ENCODE results near the gene CD99L2.

CD99L2 gene

GRCh38 chrX:150846130-150846529, 52.3 kb downstream of the CD99L2 start:
- ChIA-PET POLR2A (no interaction called here), CTCF (no interaction called here)
- TF ChIP-seq BHLHE40 (IDR thresholded peaks at IDR 0.05; ENCODE audit: borderline replicate concordance) (no peak), ELF4 (IDR thresholded peaks at IDR 0.05) (no peak), SUZ12 (IDR thresholded peaks at IDR 0.05) (no peak), FOXA1 (IDR thresholded peaks at IDR 0.05) (no peak), CTBP1 (IDR thresholded peaks at IDR 0.05; ENCODE audit: borderline replicate concordance) (no peak), ZNF384 (IDR thresholded peaks at IDR 0.05) (no peak), SP1 (IDR thresholded peaks at IDR 0.05) (no peak), ARNT (IDR thresholded peaks at IDR 0.05) (no peak), HDGF (IDR thresholded peaks at IDR 0.05; ENCODE audit: borderline replicate concordance) (no peak), TARDBP (IDR thresholded peaks at IDR 0.05) (no peak), LEF1 (IDR thresholded peaks at IDR 0.05; ENCODE audit: borderline replicate concordance) (no peak), NFRKB (IDR thresholded peaks at IDR 0.05) (no peak), L3MBTL2 (conservative IDR thresholded peaks at IDR 0.05) (no peak), FOXK2 (IDR thresholded peaks at IDR 0.05) (no peak)
- TF ChIP-seq, protein P1, sequence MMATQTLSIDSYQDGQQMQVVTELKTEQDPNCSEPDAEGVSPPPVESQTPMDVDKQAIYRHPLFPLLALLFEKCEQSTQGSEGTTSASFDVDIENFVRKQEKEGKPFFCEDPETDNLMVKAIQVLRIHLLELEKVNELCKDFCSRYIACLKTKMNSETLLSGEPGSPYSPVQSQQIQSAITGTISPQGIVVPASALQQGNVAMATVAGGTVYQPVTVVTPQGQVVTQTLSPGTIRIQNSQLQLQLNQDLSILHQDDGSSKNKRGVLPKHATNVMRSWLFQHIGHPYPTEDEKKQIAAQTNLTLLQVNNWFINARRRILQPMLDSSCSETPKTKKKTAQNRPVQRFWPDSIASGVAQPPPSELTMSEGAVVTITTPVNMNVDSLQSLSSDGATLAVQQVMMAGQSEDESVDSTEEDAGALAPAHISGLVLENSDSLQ (IDR thresholded peaks at IDR 0.05): no peak
- no peak for DNase-seq (ENCODE audit: extremely low spot score)

DNA sequence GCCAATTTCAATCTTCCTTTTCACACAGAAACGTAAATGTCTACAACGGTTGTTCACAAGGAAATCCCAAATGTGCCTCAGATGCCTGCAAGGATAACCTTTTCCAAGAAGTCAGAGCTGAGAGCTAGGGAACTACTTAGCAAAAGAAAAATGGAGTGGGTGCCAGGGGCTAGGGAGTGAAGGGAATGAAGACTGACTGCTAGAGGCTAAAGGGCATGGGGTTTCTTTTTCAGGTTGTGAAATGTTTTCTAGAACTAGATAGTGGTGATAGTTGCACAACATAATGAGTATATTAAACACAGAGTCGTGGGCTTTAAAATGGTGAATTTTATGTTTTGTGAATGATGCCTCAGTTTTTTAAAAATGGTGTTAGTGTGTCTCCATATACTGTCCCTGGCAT, 53.4 kb downstream of the CD99L2 start:
- TF ChIP-seq ARNT (IDR thresholded peaks at IDR 0.05) (no peak), FOXM1 (IDR thresholded peaks at IDR 0.05; ENCODE audit: borderline replicate concordance) (no peak), FOXK2 (IDR thresholded peaks at IDR 0.05) (no peak), TARDBP (IDR thresholded peaks at IDR 0.05) (no peak), ZNF384 (IDR thresholded peaks at IDR 0.05) (no peak), BHLHE40 (IDR thresholded peaks at IDR 0.05; ENCODE audit: borderline replicate concordance) (no peak), CTBP1 (IDR thresholded peaks at IDR 0.05; ENCODE audit: borderline replicate concordance) (no peak), NFRKB (IDR thresholded peaks at IDR 0.05) (no peak), SP1 (IDR thresholded peaks at IDR 0.05) (no peak), HDGF (IDR thresholded peaks at IDR 0.05; ENCODE audit: borderline replicate concordance) (no peak), FOXA1 (IDR thresholded peaks at IDR 0.05) (no peak), LEF1 (IDR thresholded peaks at IDR 0.05; ENCODE audit: borderline replicate concordance) (no peak), L3MBTL2 (conservative IDR thresholded peaks at IDR 0.05) (no peak), SUZ12 (IDR thresholded peaks at IDR 0.05) (no peak), ELF4 (IDR thresholded peaks at IDR 0.05) (no peak)
- TF ChIP-seq, protein P1 (IDR thresholded peaks at IDR 0.05): no peak
- POLR2A ChIA-PET: no interaction called here
- CTCF ChIA-PET: no interaction called here
- no peak for DNase-seq (ENCODE audit: extremely low spot score)

GRCh38 chrX:150844016-150844415, 54.5 kb downstream of the CD99L2 start:
- POLR2A ChIA-PET: no interaction called here
- CTCF ChIA-PET: no interaction called here
- DNase-seq (ENCODE audit: extremely low spot score): no peak
- TF ChIP-seq BHLHE40 (IDR thresholded peaks at IDR 0.05; ENCODE audit: borderline replicate concordance): no peak
- no peak for TF ChIP-seq TARDBP (IDR thresholded peaks at IDR 0.05)
- TF ChIP-seq ARNT (IDR thresholded peaks at IDR 0.05): no peak
- no peak for TF ChIP-seq ZNF384 (IDR thresholded peaks at IDR 0.05)
- TF ChIP-seq LEF1 (IDR thresholded peaks at IDR 0.05; ENCODE audit: borderline replicate concordance): no peak
- no peak for TF ChIP-seq SUZ12 (IDR thresholded peaks at IDR 0.05)
- no peak for TF ChIP-seq FOXM1 (IDR thresholded peaks at IDR 0.05; ENCODE audit: borderline replicate concordance)
- no peak for TF ChIP-seq CTBP1 (IDR thresholded peaks at IDR 0.05; ENCODE audit: borderline replicate concordance)
- no peak for TF ChIP-seq HDGF (IDR thresholded peaks at IDR 0.05; ENCODE audit: borderline replicate concordance)
- no peak for TF ChIP-seq SP1 (IDR thresholded peaks at IDR 0.05)

- ChIA-PET CTCF (no interaction called here), POLR2A (no interaction called here)
- TF ChIP-seq, protein P1 (IDR thresholded peaks at IDR 0.05): no peak
- DNase-seq (ENCODE audit: extremely low spot score): no peak
Observed at GRCh38 chrX:150842198-150842685, 56.2 kb downstream of the CD99L2 start.

GRCh38 chrX:150841456-150842197, 56.8 kb downstream of the CD99L2 start:
- TF ChIP-seq ELF4 (IDR thresholded peaks at IDR 0.05) (no peak), FOXA1 (IDR thresholded peaks at IDR 0.05) (no peak), L3MBTL2 (conservative IDR thresholded peaks at IDR 0.05) (no peak), FOXK2 (IDR thresholded peaks at IDR 0.05) (no peak), NFRKB (IDR thresholded peaks at IDR 0.05) (no peak), BHLHE40 (IDR thresholded peaks at IDR 0.05; ENCODE audit: borderline replicate concordance) (no peak), TARDBP (IDR thresholded peaks at IDR 0.05) (no peak), SP1 (IDR thresholded peaks at IDR 0.05) (no peak), ARNT (IDR thresholded peaks at IDR 0.05) (no peak)
- CTCF ChIA-PET: no interaction called here
- POLR2A ChIA-PET: no interaction called here
- no peak for DNase-seq (ENCODE audit: extremely low spot score)

GRCh38 chrX:150837845-150838244, 60.6 kb downstream of the CD99L2 start:
- ChIA-PET CTCF (no interaction called here), POLR2A (no interaction called here)
- TF ChIP-seq NFRKB (IDR thresholded peaks at IDR 0.05): no peak
- no peak for TF ChIP-seq L3MBTL2 (conservative IDR thresholded peaks at IDR 0.05)
- DNase-seq (ENCODE audit: extremely low spot score): no peak
